HG03108 (cell line): ENCODE results near the gene PLA2G4E.

Source experiments
- ATAC-seq: cut with Tn5 transposase; IDR thresholded peaks from one replicate; pipeline ENCODE4 v1.9.1; 2021; ENCODE audit warnings: moderate library complexity; ENCODE audit not compliant: unreplicated experiment

The PLA2G4E gene

DNA sequence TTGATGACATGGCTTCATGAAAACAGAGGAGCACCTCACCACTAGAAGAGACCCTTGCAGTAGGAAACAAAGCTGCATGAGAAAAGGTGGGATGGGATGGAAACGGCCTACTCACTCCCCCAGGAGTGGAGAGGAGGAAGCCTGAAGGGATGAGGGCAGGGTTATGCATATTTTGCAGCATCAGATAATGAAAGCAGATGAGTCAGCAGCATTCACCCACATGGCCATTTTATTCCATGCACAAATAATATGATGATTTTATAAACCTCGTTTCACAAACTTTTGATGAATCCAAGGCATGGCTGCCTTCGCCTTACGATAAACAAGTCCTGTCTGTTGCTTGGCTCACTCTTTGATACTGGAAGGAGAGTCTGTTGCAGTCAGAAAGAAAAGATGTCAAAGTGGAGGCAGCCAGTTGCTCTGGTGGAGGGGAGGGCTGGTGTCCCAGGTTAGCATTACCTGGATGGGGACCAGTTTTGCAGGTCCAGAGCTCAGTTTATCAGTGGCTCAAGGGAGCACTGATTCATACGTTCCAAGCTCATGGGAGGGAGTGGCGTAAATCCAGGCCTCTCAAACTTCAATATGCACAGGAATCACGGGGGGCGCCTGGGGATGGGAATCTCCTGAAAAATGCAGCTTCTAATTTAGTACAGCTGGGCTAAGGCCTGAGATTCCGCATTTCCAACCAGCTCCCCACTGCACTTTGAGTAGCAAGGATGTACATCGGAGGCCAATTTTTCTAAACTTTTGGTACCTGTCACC lies 39.3 kb downstream of the PLA2G4E start:
- ATAC-seq: no peak

DNA sequence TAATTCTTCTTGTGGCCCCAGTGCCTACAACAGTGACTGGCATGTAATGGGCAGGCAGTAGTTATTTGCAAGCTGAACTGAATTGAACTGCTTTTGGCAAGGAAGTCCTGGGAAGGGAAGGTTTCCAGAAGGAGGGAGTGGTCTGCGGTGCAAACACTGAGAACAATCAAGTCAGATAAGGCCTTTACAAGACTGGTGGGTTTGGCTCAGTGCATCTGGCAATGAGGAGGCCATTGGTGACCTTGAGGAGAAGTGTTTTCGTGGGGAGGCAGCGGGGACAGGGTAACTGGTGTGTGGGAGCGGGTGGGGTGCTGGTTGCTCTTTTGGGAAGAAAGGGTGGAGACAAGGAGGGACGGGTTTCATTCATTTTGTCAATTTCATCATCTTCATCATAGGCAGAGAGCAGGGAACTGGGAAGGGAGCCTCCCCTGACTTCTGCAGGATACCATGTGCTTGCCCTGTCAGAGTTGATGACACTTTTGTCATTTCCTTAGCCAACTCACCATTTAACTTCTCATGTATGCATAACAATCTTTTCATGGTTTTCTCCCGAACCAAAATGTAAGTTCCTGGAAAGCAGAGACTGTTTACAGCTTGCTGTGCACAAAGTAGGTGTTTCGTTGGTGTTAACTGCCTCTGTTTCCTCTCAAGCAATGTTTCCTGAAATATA lies 40.1 kb downstream of the PLA2G4E start:
- no peak for ATAC-seq

DNA sequence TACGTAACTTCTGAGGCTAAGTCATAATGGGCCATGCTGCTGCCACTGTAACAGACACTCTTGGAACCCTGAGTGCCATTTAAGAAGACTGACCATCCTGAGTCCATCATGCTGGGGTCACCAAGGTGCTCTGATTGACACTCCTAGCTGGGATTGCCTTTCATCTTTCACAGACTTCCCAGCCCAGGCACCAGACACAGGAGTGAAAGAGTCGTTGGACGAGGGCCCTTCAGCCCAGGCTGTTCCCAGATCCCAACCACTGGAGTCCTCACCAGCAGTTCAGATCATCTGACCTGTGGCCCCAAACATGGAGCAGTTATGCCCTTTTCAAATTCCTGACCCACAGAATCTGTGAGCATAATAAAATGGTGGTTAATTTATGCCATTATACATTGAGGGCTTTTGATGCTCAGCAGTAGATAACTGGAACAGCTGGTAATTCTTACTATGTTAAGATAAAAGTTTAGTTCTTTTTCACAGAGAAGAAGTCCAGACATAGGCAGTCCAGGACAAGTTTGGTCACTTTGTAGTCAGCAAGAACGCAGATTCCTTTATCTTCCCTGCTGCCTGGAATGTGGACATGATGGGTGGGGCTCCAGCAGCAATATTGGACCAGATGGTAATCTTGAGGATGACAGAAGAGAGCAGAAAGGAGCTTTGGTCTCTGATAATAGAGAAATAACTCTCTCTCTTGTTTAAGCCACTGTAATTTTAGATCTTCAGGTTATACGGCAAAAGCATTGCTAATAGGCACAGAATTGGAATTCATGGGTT lies 41.2 kb downstream of the PLA2G4E start:
- ATAC-seq: no peak

DNA sequence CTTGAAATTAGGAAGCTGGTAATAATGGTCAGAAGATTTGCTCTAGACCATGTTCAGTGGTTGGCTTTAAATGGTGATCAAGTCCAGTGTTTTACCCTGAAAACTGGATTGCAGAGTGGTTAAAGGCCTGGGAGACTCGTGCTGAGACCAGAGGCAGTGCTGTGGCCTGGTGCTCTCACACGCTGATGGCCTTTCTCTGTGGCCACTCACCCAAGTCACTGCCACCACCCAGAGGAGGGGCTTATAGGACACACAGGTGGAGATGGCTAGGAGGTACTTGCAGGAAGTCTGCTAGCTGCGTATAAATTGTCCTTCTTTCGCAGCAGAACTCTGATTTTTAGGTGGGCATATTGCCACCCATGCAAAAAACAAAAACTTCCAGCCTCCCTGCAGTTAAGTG lies 42.3 kb downstream of the PLA2G4E start:
- ATAC-seq: no peak

DNA sequence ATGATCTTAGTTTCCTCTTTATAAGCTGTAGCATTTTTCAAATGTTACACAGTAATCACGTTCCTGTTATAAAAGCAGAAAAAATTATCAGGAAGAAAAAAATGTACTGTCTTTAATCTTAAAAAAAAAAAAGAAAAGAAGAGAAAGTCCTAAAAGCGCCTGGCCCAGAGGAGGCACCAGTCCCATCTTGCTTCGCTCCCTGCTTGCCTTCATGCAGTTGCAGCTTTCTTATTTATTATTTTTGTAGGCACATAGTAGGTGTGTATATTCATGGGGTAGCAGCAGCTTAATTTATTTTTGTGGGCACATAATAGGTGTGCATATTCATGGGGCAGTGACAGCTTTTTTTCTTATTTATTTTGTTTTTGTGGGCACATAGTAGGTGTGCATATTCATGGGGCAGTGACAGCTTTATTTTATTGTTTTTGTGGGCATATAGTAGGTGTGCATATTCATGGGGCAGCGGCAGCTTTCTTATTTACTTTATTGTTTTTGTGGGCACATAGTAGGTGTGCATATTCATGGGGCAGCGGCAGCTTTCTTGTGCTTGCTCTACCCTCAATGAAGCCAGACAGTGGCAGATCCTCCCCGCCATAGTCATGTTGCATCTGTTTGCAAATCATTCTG lies 43.0 kb downstream of the PLA2G4E start:
- ATAC-seq: no peak

DNA sequence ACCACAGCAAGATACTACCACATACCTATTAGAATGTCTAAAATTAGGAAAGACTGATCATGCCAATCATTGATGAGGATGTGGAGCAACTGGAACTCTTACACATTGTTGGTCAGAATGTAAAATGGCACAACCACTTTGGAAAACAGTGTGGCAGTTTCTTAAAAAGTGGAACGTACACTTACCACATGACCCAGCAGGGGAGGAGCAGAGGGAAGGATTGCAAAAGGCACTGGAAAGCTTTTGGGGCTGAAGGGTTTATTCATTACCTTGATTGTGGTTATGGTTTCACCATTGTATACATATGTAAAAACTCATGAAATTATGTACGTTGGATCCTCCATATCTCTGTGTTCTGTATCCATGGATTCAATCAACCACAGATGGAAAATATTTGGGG lies 45.2 kb downstream of the PLA2G4E start:
- ATAC-seq: no peak

DNA sequence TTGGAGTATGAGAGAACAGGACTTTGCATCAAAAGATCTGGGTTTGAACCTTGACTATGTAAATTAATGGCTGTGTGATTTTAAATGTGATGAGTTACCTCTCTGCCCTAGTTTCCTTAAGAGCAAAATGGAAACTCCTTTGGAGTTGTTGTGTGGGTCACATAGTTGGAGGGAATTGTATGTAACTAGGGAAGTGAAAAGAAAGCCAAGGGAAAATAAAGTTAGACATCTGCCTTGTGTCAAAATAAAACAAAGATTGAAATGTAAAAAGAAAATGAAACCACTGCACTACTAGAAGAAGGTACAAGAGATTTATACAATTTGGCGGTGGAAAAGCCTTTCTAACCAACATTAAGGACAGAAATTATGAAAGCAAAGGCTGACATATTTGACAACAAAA lies 46.8 kb downstream of the PLA2G4E start:
- ATAC-seq: no peak

DNA sequence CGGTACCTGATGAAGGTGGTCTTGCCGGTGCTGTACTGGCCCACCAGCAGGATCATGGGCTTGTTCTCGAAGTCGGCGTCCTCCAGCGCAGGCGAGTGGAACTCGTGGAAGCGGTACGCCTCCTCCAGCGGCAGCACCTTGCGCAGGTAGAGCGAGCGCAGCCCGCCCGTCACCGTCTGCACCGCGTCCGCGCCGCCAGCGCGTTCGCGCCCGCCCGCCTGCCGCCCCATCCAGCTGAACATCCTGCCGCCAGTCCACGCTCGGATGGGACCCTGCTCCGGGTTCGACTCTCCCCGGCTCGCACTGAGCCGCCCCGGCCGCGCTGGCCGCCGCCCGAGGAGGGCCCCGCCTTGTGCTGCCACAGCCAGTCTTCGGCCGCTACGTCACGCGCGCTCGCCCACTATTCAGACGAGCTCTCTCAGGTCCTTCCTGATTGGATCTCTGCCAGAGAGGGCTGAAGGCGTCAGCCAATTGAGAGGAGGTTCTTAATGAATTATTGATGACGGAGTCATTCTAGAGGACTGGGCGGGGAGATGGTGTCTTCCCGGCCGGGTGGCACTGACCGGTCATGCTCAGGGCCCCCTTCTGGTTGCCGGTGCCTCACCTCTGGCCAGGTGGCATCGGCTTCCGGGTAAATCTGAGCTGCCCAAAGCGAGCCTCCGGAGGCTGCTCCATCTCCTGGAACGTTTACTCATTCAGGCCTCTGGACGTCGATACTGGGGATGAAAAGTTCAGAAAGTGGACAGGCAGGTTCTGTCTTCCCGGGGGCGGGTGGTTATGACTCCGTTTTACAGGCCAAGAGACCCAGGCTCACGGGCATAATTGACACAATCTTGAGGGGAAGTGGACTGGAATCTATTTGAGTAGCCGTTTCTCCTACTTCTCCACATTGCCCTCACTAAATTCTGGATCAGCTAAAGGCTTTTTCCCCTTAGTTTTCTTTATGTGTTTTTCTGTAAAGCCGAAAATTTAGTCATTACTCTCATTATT lies 48.3 kb downstream of the PLA2G4E start, which contains the start of gene EHD4:
EHD4 (minus strand) TSS at position 305 of the 990 bp plus-strand sequence; CDS start at position 242, 63 bp downstream.
- ATAC-seq: peak; percentile 70

DNA sequence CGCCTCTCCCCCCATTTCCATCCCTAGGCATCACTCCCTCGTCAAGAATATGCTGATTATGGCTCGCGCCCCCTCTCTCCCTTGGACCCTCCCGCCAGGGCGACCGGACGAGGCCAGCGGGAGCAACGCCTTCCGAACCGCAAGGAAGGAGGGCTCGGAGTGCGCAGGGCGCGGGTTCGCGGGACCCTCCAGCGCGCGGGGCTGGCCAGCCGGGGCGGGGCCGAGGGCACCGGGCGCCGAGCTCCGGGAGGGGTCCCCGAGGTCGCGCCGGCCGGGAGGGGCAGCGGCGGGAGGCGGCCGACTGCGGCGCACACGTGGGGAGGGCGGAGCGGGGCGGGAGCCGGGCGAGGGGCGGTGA lies 49.0 kb downstream of the PLA2G4E start:
- peak; percentile 7 for ATAC-seq

DNA sequence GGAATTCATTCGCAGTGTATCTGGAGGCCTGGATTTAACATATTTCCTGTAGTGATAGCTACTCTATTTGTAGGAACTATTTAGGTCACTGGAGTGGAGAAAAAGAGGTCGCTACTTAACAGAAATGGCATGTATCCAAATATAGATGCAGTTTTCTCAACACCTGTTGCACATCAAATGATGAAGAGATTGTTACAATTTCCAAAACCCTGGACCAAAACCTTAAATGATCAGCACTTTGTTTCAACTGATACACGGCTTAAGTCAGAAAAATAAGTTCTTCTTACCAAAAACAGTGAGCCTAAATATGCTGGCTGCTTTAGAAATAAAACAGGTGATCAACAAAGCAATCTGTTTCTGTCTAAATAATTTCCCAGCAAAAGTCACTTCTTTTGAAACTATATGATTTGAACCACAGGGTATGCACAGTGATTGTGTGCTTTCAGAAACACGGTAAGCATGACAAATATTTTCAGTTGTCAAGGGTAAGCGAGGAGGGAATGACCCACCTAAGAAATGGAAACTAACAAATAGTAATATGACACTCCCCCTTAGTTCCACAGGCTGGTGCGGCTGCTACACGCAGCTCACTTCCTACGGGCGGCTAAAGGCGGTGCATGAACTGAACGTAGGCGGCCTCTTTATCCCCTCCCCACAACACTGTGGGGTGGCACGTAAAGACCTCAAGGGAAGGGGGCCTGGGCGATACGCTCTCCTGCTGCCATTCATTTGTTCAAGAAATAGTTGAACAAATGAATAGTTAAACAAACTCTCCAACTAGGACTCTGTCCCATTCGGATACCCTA lies 49.5 kb downstream of the PLA2G4E start:
- peak; percentile 40 for ATAC-seq

DNA sequence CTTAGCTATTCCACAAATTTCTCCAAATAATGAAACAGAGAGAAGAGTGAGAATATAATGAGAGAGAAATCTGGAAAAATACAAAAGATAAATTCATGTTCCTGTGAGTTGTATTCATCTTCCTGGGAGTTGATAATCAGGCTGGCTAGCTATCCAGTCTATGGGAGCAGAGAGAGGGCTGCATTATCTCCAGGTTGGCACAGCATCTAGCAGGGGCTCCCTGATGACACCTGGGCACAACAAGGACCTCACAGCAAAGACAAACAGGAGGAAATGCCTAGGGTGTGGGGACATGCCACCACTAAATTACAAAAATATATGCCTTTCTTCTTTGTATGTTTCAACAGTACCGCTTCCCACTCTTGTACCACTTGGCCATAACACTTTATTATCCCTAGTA lies 50.4 kb downstream of the PLA2G4E start:
- no peak for ATAC-seq

DNA sequence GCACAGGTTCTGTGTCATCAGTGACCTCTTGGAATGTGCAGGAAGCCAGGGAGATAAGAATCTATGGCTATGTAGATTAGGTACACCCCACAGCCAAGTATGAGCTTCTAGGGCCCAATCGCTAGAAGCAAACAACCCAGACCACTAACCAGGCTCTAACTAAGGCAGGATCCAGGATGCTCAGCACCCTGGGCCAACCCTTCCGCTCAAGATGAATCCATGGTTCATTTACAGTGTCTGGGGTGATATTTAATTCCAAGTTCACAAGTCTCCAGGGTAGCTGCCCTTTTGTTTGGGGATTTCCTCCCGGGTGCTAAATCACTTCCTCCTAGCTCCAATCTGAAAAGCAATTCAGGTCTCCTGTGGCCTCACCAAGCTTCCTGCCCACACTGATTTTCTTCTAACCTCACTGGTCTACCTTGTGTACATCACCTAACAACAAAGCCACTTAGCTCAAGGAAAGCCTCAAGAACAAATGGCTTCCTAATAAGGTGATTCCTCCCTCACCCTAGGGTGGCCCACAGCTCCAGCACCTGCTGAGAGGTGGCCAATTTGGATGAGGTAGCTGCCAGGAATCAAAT lies 50.9 kb downstream of the PLA2G4E start:
- ATAC-seq: no peak

DNA sequence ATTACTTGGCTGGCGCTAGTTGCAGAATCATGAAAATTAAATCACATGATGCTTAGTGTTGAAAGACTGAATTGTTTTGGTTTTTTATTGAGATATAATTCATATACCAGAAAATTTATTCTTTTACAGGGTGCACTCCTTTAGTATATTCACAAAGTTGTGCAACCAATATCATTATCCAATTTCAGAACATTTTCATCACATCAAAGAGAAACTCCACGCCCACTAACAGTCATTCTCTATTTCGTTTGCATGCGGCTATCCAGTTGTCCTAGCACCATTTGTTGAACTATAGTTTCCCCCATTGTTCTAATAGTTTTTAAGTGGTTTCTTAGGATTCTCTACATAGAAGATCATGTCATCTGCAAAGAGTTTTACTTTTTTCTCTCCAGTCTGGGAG lies 52.1 kb downstream of the PLA2G4E start:
- no peak for ATAC-seq

DNA sequence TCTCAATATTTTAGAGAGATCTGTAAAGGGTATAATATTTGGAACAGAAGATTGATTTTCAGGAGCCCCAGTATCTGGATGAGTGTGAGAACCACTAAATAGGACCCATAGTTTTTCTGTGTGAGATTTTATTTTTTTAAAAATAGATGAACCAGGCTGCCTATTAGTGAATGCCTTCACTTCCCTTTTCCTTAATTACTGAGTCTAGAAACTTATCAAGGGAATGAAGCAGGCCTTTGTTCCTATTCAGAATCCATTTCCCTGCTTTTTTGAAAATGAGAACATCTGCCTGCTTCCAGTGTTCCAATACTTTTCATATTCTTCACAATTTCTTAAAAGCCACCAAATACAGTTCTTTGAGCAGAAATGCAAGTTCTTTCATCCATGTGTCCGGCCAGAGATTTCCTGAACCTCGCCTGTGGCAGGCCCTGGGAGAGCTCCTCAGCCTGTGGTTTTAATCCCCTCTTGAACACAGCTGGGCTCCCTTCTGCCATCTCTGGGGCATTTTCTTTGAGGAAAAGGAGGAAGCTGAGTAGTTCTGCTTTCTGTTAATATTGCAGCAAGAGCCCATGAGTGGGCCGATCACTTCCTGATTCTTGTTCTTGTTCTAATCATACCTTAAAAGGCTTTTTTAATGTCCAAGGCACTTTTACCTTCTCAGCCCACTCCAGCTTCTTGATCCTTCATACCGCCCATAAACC lies 53.2 kb downstream of the PLA2G4E start:
- ATAC-seq: no peak

DNA sequence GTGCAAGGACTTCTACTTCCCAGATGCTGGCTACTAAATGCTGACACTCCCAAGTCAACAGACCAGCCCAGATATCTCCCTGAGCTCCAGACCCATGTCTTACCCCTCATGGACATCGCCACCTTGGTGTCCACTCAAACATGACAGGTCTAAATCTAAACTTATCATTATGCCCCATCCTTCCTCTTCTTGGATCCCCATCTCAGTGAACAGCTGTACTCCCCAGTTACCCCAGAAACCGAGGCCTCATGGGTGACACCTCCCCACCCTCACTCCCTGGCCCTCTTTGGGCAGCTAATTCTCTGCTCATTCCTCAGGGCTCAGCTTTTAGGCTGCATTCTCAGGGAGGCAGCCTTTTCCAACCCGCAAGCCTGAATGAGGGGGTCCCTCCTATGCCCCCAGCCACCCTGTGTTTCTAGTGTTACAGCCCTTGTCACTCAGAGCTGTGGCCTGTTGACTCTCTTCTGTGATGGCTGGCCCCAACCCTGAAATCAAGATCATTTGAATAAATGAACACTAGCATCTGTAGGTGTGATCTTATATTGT lies 53.8 kb downstream of the PLA2G4E start:
- ATAC-seq: no peak

DNA sequence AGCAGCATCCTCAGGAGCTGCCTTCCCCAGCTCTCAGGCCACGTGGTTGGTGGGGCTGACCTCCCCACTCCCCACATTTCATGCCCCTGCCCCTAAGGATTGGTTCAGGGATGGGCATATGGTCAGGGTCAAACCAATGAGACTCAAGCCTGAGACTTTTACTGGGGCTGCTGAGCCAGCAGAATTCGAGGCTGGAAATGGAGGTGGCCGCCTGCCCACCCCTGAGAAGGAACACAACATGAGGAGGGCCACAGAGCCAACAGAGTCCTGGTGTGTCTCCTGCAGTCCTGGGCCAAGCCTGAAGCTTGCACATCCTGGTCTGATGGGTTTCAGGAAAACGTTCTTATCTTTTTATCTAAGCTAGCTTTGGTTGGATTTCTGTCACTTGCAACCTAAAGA lies 54.4 kb downstream of the PLA2G4E start:
- no peak for ATAC-seq

DNA sequence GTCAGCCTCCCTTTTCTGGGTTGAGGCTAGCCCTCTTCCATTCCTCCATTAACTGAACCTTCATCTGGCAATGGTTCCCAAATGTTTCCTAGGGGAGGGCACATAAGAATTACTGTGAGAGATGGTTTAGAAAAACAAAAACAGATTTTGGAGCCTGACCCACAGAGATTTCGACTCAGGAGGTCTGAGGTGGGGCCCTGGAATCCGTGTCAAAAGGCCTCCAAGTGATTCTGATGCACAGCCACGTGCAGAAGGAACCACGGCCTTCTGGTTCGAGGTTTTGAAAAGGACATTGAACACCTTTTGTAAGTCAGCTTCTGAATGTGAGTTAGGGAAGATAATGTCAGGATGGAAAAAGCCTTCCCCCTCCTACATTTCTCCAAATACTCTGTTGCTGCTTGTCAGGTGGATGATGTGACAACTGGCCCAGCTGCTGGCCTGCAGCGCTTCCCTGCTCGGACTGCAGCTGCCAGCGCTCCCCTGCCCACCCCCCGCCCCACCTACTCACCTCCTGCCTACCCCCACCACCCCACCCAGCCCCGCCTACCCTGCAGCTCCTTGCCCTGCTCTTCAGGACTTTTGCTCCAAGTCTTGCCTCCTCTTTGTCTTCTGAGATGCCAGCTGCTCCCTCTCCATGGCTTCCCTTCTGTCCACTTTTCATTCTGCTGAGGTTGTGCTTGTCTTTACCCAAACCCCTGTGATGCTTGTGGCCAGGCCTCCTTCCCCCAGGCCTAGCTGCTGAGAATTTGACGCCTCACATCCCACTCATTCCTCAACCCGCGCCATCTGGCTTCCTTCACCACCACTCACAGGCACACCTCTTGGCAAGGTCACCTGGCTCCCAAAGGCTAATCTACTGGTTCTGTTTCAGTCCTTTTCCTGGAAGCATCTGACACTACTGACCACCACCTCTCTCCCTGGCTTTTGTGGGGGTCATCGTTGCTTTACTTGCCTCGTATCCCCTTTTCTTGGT lies 55.1 kb downstream of the PLA2G4E start:
- ATAC-seq: no peak
